Thyroid gland (tissue), 4 donors: Measurements from ENCODE around the gene NKX3-2.

Experiments
- CTCF ChIP-seq, 6 experiments: fragments of 200-600 bp in 3 of 6; fragments of 450-650 bp in 3 of 6; sonication (generic) in 3 of 6; IDR thresholded peaks; one replicate each; pipeline ENCODE4 v1.5.1; 2016 to 2019; ENCODE audit warnings: antibody characterized with exemption in 6 of 6, mild to moderate bottlenecking in 2 of 6, inconsistent platforms in 1 of 6, moderate library complexity in 1 of 6
- POLR2A ChIP-seq, 2 donors: fragments of 450-650 bp; IDR thresholded peaks; one replicate each; pipeline ENCODE4 v1.6.1; 2017; ENCODE audit warnings: antibody characterized with exemption in 2 of 2, mild to moderate bottlenecking in 2 of 2, moderate library complexity in 1 of 2

- TF ChIP-seq CTCF (IDR thresholded peaks at IDR 0.05) (no peak), POLR2A (IDR thresholded peaks at IDR 0.05) (no peak)
These were observed 19.6 kb downstream of the NKX3-2 start for GRCh38 chr4:13524504-13525243.
